ENCODE data around the gene TASP1.

Gene TASP1

GRCh38 chr20:13535627-13536026 is 103.1 kb downstream of the TASP1 start:
- TF ChIP-seq, protein P1, sequence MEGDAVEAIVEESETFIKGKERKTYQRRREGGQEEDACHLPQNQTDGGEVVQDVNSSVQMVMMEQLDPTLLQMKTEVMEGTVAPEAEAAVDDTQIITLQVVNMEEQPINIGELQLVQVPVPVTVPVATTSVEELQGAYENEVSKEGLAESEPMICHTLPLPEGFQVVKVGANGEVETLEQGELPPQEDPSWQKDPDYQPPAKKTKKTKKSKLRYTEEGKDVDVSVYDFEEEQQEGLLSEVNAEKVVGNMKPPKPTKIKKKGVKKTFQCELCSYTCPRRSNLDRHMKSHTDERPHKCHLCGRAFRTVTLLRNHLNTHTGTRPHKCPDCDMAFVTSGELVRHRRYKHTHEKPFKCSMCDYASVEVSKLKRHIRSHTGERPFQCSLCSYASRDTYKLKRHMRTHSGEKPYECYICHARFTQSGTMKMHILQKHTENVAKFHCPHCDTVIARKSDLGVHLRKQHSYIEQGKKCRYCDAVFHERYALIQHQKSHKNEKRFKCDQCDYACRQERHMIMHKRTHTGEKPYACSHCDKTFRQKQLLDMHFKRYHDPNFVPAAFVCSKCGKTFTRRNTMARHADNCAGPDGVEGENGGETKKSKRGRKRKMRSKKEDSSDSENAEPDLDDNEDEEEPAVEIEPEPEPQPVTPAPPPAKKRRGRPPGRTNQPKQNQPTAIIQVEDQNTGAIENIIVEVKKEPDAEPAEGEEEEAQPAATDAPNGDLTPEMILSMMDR (IDR thresholded peaks at IDR 0.05; ENCODE audit: borderline replicate concordance, control extremely low read depth, extremely low read depth, insufficient read depth, missing control alignments): no peak
- in situ Hi-C loops (cut with MboI; ENCODE audit: low sequenced_read_pairs, unreplicated experiment): loop anchor here (25.0 kb wide), 1 partner anchor 423 kb away; no protein-coding TSS in a partner anchor
- no peak for DNase-seq (ENCODE audit: low spot score)

DNA sequence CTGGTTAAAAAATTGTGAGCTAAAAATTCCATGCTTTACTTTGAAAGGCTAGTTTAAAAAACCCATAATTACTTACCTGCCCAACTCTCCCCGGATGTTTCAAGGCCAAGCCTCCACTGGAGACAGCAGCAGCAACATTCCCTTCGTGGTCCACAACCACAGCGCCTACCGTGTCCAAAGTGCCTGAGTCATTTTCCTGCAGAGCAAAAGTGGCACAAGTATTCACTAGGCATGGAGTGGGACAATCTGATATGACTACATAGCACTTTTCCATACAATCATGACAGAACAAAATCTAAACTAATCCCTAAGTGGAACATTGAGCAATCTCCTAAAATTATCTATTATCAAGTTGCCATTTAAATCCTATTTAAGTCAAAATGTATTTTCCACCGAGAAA is 104.8 kb downstream of the TASP1 start:
- DNase-seq (ENCODE audit: low spot score): no peak
- TF ChIP-seq, protein P1 (IDR thresholded peaks at IDR 0.05; ENCODE audit: borderline replicate concordance, control extremely low read depth, extremely low read depth, insufficient read depth, missing control alignments): no peak
- in situ Hi-C loops (cut with MboI; ENCODE audit: low sequenced_read_pairs, unreplicated experiment): loop anchor here (25.0 kb wide), 1 partner anchor 422 kb away; no protein-coding TSS in a partner anchor

GRCh38 chr20:13530146-13530545 is 108.6 kb downstream of the TASP1 start:
- TF ChIP-seq, protein P1 (IDR thresholded peaks at IDR 0.05; ENCODE audit: borderline replicate concordance, control extremely low read depth, extremely low read depth, insufficient read depth, missing control alignments): no peak
- in situ Hi-C loops (cut with MboI; ENCODE audit: low sequenced_read_pairs, unreplicated experiment): loop anchor here (25.0 kb wide), 1 partner anchor 418 kb away; no protein-coding TSS in a partner anchor

DNA sequence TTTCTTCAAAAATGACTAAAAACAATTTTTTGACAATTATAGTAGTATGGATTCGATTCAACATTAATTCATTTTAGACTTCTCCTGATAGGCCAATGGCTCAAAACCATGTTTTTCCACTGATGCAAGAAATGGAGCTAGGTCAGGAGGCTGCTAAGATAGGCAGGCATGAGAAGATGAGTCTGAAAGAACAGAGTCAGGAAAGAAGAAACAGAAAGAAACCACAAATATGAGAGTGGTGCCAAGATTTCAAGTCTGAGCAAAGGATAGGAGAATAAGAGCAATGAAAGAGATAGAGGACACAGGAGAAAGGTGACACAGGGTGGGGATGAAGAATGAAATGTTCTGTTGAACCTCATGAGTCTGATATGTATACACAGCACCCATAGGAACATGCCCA is 112.2 kb downstream of the TASP1 start:
- in situ Hi-C loops (cut with MboI; ENCODE audit: low sequenced_read_pairs, unreplicated experiment): loop anchor here (25.0 kb wide), 1 partner anchor 414 kb away; no protein-coding TSS in a partner anchor
- TF ChIP-seq, protein P1 (IDR thresholded peaks at IDR 0.05; ENCODE audit: borderline replicate concordance, control extremely low read depth, extremely low read depth, insufficient read depth, missing control alignments): no peak
- no peak for DNase-seq (ENCODE audit: low spot score)

More at GRCh38 chr20:13530146-13530545, 108.6 kb downstream of the TASP1 start:
- DNase-seq (ENCODE audit: low spot score): no peak

DNA sequence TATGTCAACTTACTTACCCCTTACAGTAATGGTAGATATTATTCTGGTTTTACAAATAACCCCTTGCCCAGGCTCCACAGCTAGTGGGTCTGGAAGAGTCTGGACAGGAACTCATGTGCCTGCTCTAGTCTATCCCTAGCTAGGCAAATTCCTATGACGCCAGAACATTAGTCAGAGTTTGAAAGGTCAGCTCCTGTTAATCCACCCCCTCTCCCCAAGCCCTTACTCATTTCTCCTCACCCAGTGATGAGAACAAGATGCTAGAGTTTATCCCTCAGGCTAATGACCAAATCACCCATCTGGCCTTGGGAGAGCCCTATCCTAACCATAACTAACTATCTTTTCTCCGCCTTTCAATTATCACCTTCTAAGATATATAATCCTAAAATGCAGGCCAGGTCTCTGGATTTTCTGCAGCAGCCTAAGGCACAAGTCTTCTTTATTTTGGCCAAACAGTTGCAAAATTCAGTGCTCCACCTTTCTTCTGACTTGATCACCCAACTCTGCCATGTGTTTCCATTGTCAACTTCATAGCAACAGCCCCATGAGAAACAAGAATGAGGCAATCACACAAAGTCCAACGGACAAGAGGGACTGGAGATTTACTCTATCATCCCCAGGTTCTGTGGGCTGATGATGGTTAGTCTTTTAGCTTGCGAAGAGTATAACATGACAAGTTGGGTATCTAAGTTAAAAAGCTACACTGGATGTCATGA is 113.3 kb downstream of the TASP1 start:
- in situ Hi-C loops (cut with MboI; ENCODE audit: low sequenced_read_pairs, unreplicated experiment): loop anchor here (25.0 kb wide), 1 partner anchor 413 kb away; no protein-coding TSS in a partner anchor
- TF ChIP-seq, protein P1 (IDR thresholded peaks at IDR 0.05; ENCODE audit: borderline replicate concordance, control extremely low read depth, extremely low read depth, insufficient read depth, missing control alignments): no peak
- no peak for DNase-seq (ENCODE audit: low spot score)

DNA sequence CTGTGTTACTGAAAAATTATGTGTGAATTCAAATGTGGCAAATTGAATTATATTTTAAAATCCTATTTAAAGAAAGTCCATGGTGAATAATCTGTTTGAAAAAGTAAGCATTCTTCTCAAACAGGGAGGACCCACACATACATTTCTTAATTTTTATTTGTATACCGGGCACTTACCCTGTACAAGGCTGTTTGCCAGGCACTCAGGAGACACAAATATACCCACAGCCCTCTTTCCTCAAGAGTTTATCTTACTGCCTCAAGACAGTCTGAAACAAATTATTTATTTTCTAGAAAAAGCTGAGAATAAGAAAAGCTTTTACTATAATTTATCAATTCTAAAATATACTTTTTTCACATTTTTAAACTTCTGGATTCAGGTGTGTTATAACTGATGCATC is 114.4 kb downstream of the TASP1 start:
- no peak for DNase-seq (ENCODE audit: low spot score)
- TF ChIP-seq, protein P1 (IDR thresholded peaks at IDR 0.05; ENCODE audit: borderline replicate concordance, control extremely low read depth, extremely low read depth, insufficient read depth, missing control alignments): no peak
- in situ Hi-C loops (cut with MboI; ENCODE audit: low sequenced_read_pairs, unreplicated experiment): no loop called here

All from GM13976 (cell line).